Spleen (tissue), 7 donors: ENCODE data around the gene HOXD4.

ENCODE experiments used
- POLR2AphosphoS5 ChIP-seq, 3 donors: sonication (generic); formaldehyde crosslinking; IDR thresholded peaks; one replicate each; pipeline ENCODE4 v1.5.1; 2017; ENCODE audit warnings: antibody characterized with exemption in 3 of 3
- TF ChIP-seq, protein P1 (sequence below), 11 experiments: fragments of 200-600 bp in 7 of 11; fragments of 450-650 bp in 4 of 11; sonication (generic) in 4 of 11; IDR thresholded peaks in 8 of 11; conservative IDR thresholded peaks in 3 of 11; 1 replicate in 7 of 11; 2 replicates in 4 of 11; pipeline versions ENCODE4 v1.4.0 to v1.8.0; 2016 to 2021; ENCODE audit warnings: antibody characterized with exemption in 11 of 11, inconsistent platforms in 4 of 11, mild to moderate bottlenecking in 1 of 11
- donor health status: DM: no; HTN: no; CAD: no; lungs with moderate emphysema.
- donor health status: DM: no; HTN: no; CAD: no.
- donor health status: DM: no; HTN: no; CAD: no.

- no peak for TF ChIP-seq POLR2AphosphoS5 (IDR thresholded peaks at IDR 0.05)
- TF ChIP-seq, protein P1, sequence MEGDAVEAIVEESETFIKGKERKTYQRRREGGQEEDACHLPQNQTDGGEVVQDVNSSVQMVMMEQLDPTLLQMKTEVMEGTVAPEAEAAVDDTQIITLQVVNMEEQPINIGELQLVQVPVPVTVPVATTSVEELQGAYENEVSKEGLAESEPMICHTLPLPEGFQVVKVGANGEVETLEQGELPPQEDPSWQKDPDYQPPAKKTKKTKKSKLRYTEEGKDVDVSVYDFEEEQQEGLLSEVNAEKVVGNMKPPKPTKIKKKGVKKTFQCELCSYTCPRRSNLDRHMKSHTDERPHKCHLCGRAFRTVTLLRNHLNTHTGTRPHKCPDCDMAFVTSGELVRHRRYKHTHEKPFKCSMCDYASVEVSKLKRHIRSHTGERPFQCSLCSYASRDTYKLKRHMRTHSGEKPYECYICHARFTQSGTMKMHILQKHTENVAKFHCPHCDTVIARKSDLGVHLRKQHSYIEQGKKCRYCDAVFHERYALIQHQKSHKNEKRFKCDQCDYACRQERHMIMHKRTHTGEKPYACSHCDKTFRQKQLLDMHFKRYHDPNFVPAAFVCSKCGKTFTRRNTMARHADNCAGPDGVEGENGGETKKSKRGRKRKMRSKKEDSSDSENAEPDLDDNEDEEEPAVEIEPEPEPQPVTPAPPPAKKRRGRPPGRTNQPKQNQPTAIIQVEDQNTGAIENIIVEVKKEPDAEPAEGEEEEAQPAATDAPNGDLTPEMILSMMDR (IDR thresholded peaks at IDR 0.05 in 8 of 11, conservative IDR thresholded peaks at IDR 0.05 in 3 of 11), result no peak
These were observed 16.3 kb upstream of the HOXD4 start for GRCh38 chr2:176135035-176135440.
